SJCRH30 (cell line): ENCODE measurements around the gene TBC1D8. TPM values are rescaled to one million over a fixed set of nuclear protein-coding genes. Genes with fewer than 3 reads are reported as not detected.

Experiments used
- DNase-seq, 2 experiments: peaks; one replicate each; pipeline ENCODE4 v3.0.0-alpha.2; 2015 to 2020
- H3K27ac ChIP-seq: fragments of 250-450 bp; sonication (Bioruptor Pico); 2 replicates; pipeline ENCODE4 v1.5.1; 2020; ENCODE audit warnings: mild to moderate bottlenecking, moderate library complexity
- H3K27me3 ChIP-seq: fragments of 250-450 bp; sonication (Bioruptor Pico); 2 replicates; pipeline ENCODE4 v1.5.1; 2020; ENCODE audit warnings: mild to moderate bottlenecking, moderate library complexity
- H3K36me3 ChIP-seq: fragments of 250-450 bp; sonication (Bioruptor Pico); 2 replicates; pipeline ENCODE4 v1.5.1; 2020; ENCODE audit warnings: mild to moderate bottlenecking, moderate library complexity
- H3K4me1 ChIP-seq: fragments of 250-450 bp; sonication (Bioruptor Pico); 2 replicates; pipeline ENCODE4 v1.5.1; 2020; ENCODE audit warnings: mild to moderate bottlenecking, moderate library complexity
- H3K4me3 ChIP-seq: fragments of 250-450 bp; sonication (Bioruptor Pico); 2 replicates; pipeline ENCODE4 v1.5.1; 2020; ENCODE audit warnings: mild to moderate bottlenecking, moderate library complexity
- H3K9me3 ChIP-seq: fragments of 250-450 bp; sonication (Bioruptor Pico); replicated peaks from 2 replicates; pipeline ENCODE4 v1.5.1; 2020; ENCODE audit warnings: mild to moderate bottlenecking, moderate library complexity
- total RNA-seq: library from RNA; depleted of rRNA; stranded (reverse); fragments of >200 nt; shearing (Covaris generic); gene quantifications from 2 replicates; pipeline ENCODE4 v1.2.3, GENCODE V29; 2014; rRNA removed

The TBC1D8 gene
- total RNA-seq, 1 experiment from 2014 or later = 8.8 TPM

- DNase-seq = no peak
- H3K4me3 ChIP-seq = no peak overlapping the region
Measured at GRCh38 chr2:100965596-100965995, 185.6 kb downstream of the TBC1D8 start.

GRCh38 chr2:100964681-100965169, 186.5 kb downstream of the TBC1D8 start:
- Histone ChIP-seq H3K36me3 (no peaks in the 10 kb centered on the region), H3K4me3 (no peak overlapping the region), H3K27me3 (no peaks in the 10 kb centered on the region), H3K4me1 (no peaks in the 10 kb centered on the region), H3K9me3 (no peaks in the 10 kb centered on the region), H3K27ac (no peak overlapping the region)
- no peak for DNase-seq

More at GRCh38 chr2:100965596-100965995, 185.6 kb downstream of the TBC1D8 start:
- Histone ChIP-seq H3K36me3 (no peaks in the 10 kb centered on the region), H3K27me3 (no peaks in the 10 kb centered on the region), H3K4me1 (no peaks in the 10 kb centered on the region), H3K27ac (no peak overlapping the region), H3K9me3 (no peaks in the 10 kb centered on the region)

DNA sequence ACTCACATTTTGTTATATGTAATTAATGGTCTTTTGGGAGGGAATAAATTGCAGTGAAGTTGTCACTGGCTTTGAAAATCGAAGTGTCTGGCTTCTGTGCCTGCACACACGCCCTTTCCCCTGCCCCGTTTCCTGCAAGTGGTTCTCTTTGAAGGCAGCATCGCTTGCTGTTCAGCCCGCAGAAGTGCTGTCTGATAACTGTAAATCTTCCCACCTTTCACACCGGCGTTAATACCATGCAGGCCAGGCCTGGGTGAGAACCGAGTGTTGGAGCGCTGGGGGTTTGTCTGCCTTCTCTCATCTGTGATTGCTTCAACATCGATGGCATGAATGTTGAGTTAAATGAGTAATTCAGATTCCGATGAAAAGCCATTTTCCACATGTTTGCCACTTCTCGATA, 187.0 kb downstream of the TBC1D8 start:
- no peaks in the 10 kb centered on the region for H3K27me3 ChIP-seq
- H3K9me3 ChIP-seq = no peaks in the 10 kb centered on the region
- H3K27ac ChIP-seq = no peak overlapping the region
- no peaks in the 10 kb centered on the region for H3K36me3 ChIP-seq
- no peak for DNase-seq
- H3K4me3 ChIP-seq = no peak overlapping the region
- no peaks in the 10 kb centered on the region for H3K4me1 ChIP-seq

GRCh38 chr2:100963026-100963375, 188.2 kb downstream of the TBC1D8 start:
- no peak overlapping the region for H3K27ac ChIP-seq
- H3K36me3 ChIP-seq = no peaks in the 10 kb centered on the region
- H3K4me1 ChIP-seq = no peaks in the 10 kb centered on the region
- no peak for DNase-seq
- no peaks in the 10 kb centered on the region for H3K27me3 ChIP-seq
- H3K9me3 ChIP-seq = no peaks in the 10 kb centered on the region
- no peak overlapping the region for H3K4me3 ChIP-seq

DNA sequence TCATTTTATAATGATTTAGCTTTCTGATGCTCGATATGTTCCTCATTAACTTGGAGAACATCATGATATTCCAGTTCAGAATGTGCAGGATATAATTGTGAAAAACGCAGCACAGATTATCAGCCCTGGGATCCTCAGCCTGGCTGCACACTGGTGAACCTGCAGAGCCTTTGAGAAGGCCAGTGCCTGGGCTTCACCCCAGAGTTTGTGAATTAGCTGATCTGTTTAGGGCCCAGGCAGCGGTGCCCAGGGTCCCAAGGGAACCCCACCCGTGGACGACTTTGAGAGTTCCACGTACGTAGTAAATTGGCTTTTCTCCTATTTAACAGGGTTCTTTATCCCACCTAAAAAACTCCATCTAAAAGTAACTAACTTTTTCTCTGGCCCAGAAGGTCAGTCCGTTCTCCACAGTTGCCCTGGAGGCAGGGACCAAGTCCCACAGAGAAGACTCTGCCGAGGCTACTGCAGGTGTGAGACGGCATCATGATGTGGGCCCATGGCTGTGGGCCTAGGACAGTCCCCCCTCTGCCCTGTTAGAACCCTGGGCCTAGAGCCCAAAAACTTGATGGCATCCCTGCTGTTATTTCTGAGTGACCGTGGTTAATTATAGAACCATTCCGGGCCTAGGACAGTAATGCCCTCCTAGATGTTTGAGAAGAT, 188.7 kb downstream of the TBC1D8 start:
- H3K27ac ChIP-seq = no peak overlapping the region
- no peaks in the 10 kb centered on the region for H3K36me3 ChIP-seq
- H3K4me3 ChIP-seq = no peak overlapping the region
- H3K4me1 ChIP-seq = no peaks in the 10 kb centered on the region
- DNase-seq = no peak
- no peaks in the 10 kb centered on the region for H3K27me3 ChIP-seq
- no peaks in the 10 kb centered on the region for H3K9me3 ChIP-seq

DNA sequence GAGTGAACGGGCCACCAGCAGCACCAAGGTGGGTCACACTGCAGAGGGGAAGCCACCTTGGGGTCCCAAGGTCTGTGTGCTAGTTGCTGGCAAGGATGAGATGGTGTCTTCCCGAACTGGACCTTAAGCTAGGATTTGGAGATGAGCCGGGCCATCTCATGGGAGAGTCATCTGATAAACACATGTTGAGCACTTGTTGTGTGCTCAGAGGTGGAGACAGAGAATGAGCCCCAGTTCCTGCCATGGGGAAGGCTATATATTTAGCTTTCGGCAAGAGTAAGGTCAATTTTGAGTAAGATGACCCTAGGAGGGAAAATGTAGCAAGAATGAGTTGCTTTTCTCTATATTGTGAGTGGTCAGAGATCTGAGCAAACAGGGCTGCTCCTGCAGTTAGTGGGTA, 190.5 kb downstream of the TBC1D8 start:
- DNase-seq = no peak

GRCh38 chr2:100959225-100959880, 191.8 kb downstream of the TBC1D8 start:
- no peaks in the 10 kb centered on the region for H3K4me1 ChIP-seq
- H3K36me3 ChIP-seq = no peaks in the 10 kb centered on the region
- no peak overlapping the region for H3K27ac ChIP-seq
- H3K4me3 ChIP-seq = no peak overlapping the region
- H3K9me3 ChIP-seq = no peaks in the 10 kb centered on the region
- H3K27me3 ChIP-seq = no peaks in the 10 kb centered on the region
- no peak for DNase-seq

More for the DNA sequence above, 190.5 kb downstream of the TBC1D8 start:
- Histone ChIP-seq H3K4me1 (no peaks in the 10 kb centered on the region), H3K4me3 (no peak overlapping the region), H3K27me3 (no peaks in the 10 kb centered on the region), H3K9me3 (no peaks in the 10 kb centered on the region), H3K27ac (no peak overlapping the region), H3K36me3 (no peaks in the 10 kb centered on the region)

GRCh38 chr2:100957996-100958653, 193.1 kb downstream of the TBC1D8 start:
- H3K4me1 ChIP-seq = no peaks in the 10 kb centered on the region
- H3K9me3 ChIP-seq = no peaks in the 10 kb centered on the region

More at GRCh38 chr2:100957996-100958653, 193.1 kb downstream of the TBC1D8 start:
- Histone ChIP-seq H3K36me3 (no peaks in the 10 kb centered on the region), H3K27me3 (no peaks in the 10 kb centered on the region), H3K27ac (no peak overlapping the region), H3K4me3 (no peak overlapping the region)
- DNase-seq = no peak

Other genes starting within 250 kb of the TBC1D8 start
- gene RPL31, start 149.1 kb downstream of the TBC1D8 start, total RNA-seq = 2,488 and 2,572 TPM in 2 replicates
- 70.1 and 74.3 TPM in 2 replicates for gene CNOT11, start 101.5 kb upstream of the TBC1D8 start, total RNA-seq
- 23.1 and 33.3 TPM in 2 replicates for gene RNF149, start 157.3 kb upstream of the TBC1D8 start, total RNA-seq
- 0.04 TPM in 1 of 2 replicates, not detected in the other for gene CREG2, start 236.1 kb upstream of the TBC1D8 start, total RNA-seq